Stimulated activated CD4-positive, alpha-beta T cell treated with anti-CD3 and anti-CD28 coated beads, Interleukin-12 subunit alpha, Interleukin-12 subunit beta, amount 100 ng/mL, for 48 hours (primary cell): Measurements from ENCODE around the gene BBLN.

ENCODE experiments used
- DNase-seq, 3 donors: peaks; one replicate each; pipeline ENCODE4 v3.0.0-alpha.2; 2020; ENCODE audit warnings: low read depth in 2 of 3, low spot score in 1 of 3

BBLN gene

DNA sequence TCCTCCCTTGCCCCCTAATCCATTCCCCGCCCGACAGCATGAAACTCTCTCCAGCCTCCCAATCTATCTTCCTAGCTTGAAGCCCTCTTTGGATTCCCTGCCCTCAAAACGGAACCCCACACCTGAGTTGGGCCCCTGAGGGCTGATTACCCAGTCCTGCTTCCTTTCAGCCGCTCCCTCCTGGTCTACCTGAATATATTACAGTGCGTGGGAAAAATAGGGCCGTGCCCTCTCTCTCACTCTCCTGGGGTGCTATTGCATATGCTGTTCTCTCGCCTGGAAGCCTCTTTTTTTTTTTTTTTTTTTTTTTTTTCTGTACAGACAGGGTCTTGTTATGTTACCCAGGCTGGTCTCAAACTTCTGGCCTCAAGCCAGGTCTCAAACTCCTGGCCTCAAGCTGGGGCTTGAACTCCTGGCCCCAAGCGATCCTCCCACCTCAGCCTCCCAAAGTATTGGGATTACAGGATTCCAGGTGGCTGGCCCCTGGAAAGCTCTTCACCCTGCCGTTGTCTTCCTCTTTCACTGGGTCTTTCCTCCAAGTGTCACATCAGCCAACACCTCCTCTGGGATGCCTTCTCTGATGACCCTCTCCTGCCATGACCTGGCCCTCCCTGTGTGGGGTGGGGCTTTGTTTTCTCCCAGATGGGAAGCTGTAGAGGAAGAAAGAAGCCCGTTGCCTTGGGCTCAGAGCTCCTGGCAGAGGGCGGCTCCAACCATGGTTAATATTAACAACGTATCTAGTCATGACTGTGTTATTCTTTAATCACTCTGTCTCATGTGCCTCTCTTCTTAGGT lies 51.3 kb downstream of the BBLN start:
- no peak for DNase-seq

GRCh38 chr9:128211981-128212281 lies 51.9 kb downstream of the BBLN start:
- DNase-seq, result no peak
